ENCODE measurements around the gene PVALEF.
"Not testable (repeated sequence)": the region's sequence is repeated elsewhere in the genome, so short reads cannot be mapped to it uniquely, and the experiment has no call there.

PVALEF gene

DNA sequence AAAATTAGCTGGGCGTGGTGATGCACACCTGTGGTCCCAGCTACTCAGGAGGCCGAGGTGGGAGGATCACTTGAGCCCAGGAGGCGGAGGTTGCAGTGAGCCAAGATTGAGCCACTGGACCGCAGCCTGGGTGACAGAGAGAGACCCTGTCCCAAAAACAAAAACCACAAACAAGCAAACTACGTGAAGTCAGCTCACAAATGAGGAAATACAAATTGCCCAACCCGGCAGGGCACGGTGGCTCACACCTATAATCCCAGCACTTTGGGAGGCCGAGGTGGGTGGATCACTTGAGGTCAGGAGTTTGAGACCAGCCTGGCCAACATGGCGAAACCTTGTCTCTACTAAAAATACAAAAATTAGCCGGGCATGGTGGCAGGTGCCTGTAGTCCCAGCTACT, 19.1 kb upstream of the PVALEF start:
- not testable (repeated sequence) for DNase-seq

DNA sequence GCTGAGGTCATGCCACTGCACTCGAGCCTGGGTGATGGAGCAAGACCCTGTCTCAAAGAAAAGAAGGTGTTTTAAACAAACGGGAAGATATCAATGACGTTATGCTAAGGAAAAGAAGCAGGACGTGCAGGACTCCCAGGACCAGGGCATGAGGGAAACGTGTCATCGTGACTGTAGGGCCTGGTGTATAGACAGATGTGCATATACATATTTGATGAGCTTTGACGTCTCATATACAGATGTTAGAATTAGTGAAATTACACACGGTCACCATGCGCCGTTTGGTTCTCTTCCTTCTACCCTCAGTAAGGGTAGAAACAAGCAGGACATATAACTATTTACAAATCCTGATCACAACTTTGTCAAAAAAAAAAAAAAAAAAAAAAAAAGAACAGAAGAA, 17.6 kb upstream of the PVALEF start:
- DNase-seq, result no peak

DNA sequence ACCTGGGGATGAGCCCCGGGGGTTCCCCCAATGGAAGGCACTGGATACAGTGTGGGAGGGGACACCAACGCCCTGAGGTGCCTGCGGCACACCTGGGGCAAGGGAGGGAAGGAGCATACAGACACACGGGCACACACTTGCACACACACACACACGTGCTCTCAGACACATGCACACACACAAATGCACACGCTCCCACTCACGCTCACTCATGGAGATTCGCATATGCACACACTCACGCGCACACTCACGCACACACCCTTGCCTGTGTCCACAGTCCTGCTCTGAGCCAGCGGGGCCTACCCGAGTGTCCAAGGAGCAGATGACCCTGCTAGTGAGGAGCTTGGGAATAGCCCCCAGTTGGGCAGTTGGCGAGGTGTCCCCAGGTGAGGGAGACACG, 16.7 kb upstream of the PVALEF start:
- no peak for DNase-seq

DNA sequence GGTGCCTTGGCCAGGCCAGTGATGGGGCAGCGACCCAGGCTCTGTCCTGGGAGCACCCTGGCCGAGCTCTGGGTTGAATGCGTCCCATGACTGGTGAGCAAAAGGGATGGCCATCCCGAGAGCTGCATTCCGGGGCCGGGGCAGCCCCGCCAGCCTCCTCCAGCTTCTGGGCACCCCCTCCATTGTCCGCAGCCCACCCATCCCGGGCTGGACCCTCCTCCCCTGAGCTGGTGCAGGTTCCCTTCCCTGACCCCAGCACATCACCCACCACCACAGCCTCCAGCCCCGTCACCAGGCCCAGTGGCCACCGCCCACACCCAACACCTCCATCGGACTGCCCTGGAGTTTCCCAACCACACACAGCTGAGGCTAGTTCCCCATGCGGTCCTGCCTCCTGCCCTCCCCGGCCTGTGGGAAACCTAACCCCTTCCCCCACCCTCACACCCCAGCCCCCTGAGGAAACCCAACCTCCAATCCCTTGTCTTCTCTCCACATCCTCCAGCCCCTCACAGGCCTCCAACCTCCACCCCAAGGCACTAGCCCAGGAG, 16.2 kb upstream of the PVALEF start:
- no peak for DNase-seq

DNA sequence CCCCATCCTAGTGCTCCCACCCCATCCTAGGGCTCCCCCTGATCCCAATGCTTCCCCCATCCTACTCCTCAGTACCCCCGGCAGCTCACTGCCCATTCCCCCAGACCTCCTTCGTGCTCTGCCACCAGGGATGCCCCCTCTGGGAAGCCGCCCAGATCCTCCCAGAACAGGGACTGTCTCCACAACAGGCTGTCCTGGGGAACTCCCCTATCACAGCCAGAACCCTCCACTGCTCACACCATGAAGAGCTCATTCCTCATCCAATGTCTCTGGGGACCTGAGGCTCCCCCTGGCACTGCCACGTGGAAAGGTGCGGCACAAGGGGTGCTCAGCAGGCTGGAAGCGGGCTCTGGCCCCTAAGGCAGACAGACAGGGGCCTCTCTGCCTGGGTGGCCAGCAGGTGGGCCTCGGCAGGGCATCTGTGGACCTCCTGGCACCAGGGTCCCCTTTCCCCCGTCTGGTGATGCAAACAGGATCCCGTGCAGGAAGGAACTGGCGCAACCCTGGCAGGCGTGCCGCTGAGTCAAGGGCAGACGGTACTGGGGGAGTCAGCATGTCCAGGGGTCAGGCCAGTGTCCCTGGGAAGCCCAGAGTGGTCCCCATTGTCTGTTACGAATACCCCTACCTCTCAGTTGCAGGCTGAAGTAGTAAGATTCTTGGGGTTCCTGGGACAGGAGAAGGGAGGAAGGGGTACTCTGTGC, 14.8 kb upstream of the PVALEF start:
- no peak for DNase-seq

DNA sequence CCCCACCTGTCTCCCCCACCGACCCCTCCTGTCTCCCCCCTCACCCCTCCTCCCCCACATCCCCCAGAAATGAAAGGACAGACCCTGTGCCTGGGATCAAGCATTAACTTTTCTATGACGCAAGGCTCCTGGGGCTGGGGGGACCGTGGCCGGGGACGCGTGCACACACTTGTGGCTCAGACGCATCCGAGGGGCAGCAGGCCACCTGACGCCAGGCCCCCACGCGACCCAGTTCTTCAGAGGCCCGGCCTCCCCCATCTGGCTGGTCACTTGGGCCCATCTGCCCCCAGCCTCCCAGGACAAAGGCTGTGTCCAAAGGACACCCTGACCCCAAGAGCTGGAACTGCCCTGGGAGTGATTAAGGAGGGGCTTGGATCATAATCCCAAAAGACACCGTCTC, 14.0 kb upstream of the PVALEF start:
- no peak for DNase-seq

DNA sequence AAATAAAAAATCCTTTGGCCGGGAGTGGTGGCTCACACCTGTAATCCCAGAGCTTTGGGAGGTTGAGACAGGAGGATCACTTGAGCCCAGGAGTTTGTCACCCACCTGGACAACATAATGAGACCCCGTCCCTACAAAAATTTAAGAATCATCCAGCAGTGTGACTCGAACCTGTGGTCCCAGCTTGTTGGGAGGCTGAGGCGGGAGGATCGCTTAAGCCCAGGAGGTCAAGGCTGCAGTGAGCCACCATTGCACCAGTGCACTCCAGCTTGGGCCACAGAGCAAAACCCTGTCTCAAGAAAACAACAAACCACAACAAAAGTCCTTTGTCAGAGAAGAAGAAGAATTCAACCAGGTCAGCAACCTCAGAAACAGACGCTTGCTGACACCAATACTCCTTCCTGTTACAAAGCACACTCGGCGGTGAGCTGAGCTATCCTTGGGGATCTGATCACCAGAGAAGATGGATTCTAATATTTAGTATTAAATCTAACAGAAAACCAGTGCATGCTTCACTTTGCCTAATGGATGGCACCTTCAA, 12.9 kb upstream of the PVALEF start:
- no peak for DNase-seq

DNA sequence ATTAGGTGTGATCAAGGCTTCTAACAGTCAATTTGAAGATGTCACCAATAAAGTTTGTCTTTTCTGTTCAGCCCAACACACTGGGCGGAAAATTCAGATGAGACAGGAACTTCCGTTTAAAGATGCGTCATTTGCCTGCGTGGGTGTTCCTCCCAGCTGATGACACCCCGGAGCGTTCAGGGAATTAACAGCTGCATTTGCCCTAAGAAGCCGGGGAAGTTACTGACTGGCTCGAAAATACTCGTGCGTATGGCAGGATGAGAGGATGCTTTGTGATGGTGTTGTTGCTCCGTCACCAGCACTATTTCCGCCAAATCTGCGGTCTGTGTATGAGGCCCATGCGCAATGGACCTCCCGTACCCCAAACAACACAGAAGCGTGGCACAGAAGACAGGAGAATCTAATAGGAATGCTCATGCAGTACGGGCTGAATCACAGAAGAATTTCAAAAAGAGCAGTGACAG, 11.9 kb upstream of the PVALEF start:
- no peak for DNase-seq

DNA sequence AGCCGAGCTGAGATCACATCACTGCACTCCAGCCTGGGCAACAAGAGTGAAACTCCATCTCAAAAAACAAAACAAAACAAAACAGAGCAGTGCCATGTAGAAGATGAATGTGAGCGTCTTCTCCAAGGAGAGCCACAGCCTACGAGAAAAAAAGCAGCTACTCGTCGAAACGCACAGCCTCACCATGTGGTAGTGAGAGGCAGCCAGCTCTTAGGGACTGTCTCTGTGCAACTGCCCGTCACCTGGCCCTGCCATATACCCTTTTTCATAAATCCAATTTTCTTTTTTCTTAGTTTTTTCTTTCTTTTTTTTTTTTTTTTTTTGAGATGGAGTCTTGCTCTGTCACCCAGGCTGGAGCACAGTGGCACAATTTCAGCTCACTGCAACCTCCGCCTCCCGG, 11.3 kb upstream of the PVALEF start:
- not testable (repeated sequence) for DNase-seq

DNA sequence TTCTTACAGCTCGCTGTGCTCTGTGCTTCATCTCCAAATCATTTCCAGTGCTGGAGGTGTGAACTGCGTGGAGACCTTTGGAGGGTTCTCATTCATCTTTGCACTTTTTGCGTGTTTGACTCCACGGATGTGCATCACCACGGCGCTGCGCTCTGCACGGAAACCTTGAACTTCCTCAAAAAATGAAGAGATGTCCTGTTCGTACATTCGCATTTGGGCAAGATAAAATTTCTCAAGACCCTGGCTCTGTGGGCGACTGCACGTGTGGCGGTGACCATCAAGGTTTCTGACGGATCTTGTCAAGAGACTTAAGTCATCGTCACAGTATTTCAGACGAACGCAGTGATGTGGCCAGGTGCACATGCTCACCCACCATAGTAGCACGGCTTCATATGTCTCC, 10.3 kb upstream of the PVALEF start:
- no peak for DNase-seq

DNA sequence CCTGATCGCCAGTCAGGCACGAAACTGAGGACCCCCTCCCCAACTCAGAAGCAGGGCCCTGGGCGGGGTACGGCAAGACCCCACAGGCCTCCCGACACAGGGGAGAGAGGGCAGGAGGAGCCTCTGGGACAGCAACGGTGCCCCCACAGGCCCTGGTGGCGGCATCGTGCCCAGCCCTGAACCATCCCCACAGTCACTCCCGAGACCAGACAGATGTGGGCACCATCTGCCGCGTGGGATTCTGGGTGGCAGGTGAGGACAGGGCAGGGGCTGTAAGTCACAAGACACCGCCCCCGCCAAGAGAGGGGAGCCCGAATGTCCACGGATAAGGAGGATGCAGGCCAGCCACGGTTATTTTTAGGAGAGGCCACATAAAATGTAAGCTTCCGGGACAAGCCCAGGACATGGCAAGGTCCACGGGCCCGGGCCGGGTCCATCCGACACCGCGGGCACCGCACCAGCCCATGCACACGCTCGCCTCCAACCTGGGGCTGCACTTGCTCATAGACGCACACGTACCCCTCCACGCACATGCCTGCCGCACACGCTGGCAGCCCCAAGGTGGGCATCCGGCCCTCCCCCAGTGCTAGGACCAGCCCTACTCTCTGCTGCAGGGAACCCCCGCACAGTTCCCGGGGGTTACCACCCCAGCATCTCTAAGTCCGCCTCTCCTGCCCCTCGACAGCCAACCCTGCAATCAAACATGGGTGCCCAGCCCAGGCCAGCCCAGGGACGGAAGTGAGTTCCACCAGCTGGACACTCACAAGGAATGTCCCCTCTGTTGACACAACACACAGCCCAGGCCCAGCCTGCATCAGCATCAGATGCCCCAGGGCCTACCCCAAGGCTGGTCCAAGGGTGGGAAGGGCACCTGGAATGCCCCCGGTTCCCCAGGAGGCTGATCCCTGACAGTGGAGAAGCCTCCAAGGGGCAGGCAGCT, 8.2 kb upstream of the PVALEF start:
- DNase-seq, result no peak

DNA sequence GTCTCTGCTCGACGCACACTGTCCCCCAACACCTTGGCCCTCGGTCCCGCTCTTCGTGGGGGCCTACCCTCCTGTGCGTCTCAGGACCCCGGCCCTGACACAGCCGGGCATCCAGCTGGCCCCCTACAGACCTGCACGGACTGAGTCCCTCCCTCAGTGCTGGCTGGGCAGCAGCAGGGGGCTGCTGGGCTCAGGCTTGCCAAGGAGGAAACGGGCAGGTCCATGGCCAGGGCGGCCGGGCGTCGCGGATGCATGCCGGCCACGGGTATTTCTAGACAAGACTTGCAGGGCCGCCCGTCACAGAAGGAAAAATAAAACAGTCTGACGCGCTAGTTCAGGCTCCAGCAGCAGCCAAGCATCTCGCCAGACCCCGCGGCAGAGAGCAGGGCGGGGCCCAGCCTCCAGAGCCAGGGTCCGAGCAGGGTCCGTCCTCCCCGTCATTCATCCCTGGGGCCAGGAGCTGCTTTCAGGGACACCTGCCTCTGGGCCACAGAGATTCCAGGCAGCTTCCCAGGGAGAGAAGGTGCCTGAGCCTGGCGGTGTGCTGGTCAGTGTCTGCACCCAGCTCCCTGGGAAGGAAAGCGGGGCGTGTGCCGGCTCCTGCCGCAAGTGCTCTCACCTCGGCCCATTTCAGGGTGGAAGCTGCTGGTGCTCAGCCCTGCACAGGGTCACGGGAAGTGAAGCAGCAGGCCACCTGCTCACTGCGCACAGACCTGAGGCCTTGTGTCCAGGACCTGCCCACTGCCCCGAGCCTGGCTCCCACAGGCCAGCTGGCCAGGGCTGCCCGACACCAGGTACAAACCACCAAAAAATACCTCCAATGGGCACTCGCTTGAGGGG, 7.2 kb upstream of the PVALEF start:
- DNase-seq, result no peak

DNA sequence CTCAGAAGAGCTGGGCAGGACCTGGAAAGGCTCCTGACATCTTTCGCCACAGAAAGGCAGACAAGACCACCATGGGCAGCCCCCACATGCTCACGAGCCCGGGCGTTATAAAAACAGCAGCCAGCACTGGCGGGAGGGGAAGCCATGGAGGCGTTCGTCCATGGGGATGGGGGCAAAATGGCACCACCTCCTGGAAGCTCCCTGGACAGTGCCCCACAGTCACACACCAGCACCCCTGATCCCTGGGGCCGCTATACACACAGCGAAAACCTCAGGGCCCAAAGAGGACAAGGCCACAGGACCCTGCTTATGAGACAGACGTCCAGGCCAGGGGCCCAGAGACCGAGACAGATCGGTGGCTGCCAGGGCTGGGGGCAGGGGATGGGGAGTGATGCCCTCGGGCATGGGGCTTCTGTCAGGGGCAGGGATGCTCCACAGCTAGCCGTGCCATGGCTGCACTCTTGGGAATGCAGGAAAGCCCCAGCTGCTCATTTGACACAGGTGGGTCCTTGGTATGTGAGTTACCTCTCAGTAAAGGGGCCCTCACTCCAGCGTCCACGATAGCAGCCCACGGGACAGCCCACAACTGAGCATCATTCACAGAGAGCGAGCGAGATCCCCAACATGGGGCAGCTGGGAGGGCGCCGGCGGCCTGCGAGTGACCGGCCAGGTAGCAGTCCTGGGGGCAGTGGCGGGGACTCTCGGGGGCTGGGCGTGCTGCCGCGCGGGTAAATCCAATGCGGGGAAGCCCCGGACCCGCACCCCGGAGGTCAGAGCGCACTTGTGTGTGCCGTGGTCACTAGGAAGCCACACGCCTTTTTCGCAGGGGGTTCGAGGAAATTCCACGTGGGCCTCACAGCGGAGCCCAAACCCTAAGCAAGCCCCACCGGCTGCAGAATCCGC, 6.4 kb upstream of the PVALEF start:
- DNase-seq, result no peak

DNA sequence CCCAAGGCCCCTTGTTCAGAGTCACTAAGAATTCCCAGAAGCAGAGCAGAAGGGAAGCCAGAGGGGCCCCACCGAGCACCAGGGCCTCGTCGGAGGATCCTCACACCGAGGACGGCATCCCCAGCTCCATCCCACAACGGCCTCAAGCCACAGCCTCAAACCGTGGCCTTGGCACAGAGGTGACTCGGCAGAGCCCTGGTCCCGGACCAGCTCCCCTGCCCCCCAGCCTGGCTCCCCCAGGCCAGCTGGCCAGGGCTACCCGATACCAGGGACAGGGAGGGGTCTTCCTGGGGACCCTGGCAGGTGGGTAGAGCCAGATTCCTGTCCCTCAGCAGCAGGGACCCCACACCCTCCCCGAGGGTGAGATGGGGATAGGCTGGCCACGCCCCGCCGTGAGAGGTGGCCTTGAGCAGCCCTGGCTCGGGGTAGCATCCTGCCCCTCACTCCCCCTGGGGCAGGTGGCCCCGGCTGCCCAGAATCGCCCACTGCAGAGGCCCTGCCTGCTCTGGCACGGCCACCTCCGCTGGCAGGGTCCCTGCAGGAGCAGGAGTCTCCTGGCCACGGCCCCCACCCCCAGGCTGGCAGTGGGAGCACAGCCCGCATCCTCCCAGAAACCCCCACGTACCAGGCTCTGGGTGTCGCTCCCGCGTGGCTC, 5.6 kb upstream of the PVALEF start:
- DNase-seq, result no peak

DNA sequence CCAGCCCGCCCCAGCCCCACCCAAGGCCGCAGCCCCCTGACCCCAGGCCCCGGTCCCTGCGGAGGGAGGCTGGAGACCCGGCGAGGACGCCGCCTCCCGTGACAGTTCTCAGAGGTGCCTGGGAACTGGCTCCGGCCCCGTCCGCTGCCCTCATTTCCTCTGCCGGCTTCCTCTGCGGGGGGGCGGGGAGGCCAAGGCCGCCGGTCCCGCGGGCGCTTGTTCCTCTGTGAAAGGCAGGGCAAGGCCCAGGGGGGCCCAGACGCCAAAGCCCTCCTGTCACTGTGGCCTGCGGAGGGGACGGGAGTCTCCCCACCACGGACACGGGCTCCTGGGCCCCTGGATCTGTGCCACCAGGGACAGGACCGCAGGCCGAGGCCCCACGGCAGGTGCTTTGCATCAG, 5.0 kb upstream of the PVALEF start:
- DNase-seq, result no peak

DNA sequence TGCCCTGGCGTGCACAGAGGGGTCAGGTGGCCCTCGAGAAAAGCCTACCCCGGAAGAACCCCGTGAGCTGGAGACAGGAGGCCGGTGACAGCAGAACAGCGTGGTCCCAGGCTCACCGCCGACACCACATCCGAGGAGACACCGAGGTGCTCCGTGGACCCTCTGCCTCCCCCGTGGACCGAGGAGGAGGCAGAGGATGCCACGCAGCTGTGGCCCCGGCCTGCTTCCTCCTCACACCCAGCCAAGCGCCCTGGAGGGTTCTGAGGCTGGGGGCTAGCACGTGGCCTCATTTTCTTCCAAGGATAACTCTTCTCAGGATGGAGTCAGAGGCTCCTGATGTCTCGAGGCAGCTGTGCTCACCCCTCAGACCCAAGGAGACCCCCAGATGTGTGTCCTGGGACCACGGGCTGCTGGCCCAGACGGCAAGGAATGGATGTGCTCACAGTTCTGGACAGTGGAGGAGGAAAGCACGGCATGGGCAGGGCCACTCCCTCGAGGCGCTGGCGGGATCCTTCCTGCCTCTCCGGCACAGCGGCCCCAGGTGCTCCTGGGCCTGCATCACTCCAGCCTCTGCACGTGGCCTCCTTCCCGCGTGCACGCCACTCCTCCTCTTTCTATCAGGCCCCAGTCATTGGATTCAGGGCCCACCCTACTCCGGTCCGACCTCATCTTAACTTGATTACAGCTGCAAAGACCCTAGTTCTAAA, 4.4 kb upstream of the PVALEF start:
- no peak for DNase-seq

DNA sequence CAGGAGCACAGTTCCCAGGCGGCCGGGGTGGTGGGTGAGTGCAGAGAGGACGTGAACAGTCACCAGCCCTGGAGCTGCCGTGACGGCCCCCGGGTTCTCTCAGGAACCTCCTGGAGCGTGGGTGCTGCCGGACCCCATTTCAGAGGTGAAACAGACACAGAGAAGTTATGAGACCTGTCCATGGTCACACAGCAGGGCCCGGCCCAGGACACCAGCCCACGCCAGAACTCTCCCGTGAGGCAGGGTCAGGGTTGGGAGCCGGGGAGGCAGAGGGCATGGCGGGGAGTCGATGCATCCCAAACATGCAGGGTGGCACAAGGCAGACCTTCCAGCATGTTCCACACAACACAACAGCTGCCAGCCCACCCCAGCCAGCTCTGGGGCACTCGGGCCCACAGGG, 3.8 kb upstream of the PVALEF start:
- DNase-seq, result no peak

DNA sequence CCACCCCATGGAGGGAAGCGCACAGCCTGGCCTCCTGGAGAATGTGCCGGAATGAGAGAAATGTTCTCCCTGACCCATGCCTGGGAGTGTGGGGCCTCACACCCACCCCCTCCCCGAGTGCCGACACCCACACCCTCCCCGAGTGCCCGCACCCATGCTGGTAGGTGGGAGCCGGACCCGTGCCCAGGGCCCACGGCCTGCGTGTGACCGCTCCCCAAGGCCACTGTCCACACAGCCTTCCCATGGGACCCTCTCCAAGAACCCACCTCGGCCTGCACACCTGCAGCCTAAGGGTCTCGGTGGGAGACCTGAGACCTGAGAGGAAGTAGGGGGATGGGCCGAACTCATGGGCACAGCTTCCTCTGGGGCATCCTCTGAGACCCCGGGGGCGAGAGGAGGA, 3.3 kb upstream of the PVALEF start:
- no peak for DNase-seq

DNA sequence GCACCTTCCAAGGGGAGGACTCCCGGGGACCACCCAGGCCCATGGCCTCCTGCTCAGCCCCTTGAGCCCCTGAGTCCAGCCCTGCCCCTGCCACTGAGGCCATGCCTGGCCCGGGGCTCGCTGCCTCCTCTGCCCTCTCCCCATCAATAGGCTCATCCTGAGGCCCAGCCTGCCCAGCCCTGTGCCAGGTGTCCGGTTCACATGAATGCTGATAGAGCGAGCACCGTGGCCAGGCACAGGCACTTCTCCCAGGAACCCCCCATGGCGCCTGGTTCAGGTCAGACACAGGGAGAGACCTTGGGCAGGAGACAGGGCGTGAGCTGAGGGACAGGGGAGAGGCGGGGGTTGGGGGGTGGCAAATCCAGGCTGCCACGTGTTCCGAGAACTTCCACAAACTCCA, 2.8 kb upstream of the PVALEF start:
- DNase-seq, result no peak

DNA sequence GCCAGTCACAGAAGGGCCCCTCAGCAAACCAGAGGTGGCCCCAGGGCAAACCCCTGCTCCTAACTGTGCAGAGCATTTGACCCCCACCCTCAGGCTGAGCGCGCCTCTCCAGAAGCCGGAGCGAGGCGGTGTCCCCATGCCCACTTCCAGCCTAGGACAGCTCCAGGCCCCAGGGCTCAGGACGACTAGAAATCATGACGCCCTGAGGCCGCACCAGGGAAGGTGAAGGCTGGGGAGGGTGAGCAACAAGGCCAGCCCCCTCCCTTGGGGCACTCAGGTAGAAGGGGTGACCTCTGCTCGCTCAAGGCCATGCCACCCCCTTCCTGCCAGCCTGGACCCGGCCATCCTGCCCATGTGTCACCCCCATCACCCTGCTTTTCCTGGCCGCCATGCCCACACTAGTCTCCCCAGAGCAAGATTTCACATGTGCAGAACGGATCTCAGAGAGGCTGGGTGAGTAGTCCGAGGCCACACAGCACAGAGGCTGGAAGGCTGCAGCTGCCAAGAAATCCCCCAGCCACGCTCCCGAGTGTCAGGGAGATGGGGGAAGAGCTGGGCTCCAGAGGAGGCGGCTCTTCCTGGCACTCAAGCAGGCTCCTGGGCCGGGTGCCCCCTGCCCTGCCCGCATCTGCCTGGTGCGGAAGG, 2.1 kb upstream of the PVALEF start:
- DNase-seq, result no peak

Measured in hematopoietic multipotent progenitor cell treated with erythropoietin and hydrocortisone succinate and interleukin-3 and kit ligand, for 8 days (in vitro differentiated cells).